ENCODE results near the gene GRAMD2B. TPM values are rescaled to one million over a fixed set of nuclear protein-coding genes. Genes with fewer than 3 reads are reported as not detected.

The GRAMD2B gene
- total and polyA plus RNA-seq, 4 donors: 8.5 to 19.4 (median 14.9) TPM

- Histone ChIP-seq H3K36me3 (ENCODE audit: control insufficient read depth in 4 of 4, insufficient read depth in 4 of 4, low read length in 4 of 4) (no peaks in the 10 kb centered on the region), H3K27me3 (ENCODE audit: control insufficient read depth in 3 of 3, insufficient read depth in 3 of 3, low read length in 2 of 3) (no peaks in the 10 kb centered on the region), H3K4me3 (no peak overlapping the region), H3K9ac (ENCODE audit: insufficient read depth in 1 of 2, low read length in 2 of 2) (no peak overlapping the region), H3K27ac (ENCODE audit: low read depth in 1 of 2, low read length in 1 of 2) (no peak overlapping the region), H3K4me1 (ENCODE audit: control insufficient read depth in 5 of 5, insufficient read depth in 5 of 5, low read length in 5 of 5) (peaks cover 0 to 21% (median 5%) of the 10 kb centered on the region in 5 donors), H3K9me3 (ENCODE audit: control insufficient read depth in 4 of 4, insufficient read depth in 3 of 4, low read length in 3 of 4) (peaks cover 0 to 4% (median 0%) of the 10 kb centered on the region in 4 donors)
- ATAC-seq (ENCODE audit: insufficient read depth, low FRiP score) (no peak), DNase-seq (no peak)
- WGBS, 2 donors: 82 to 90% methylated on average over 3 of the region's 3 CpGs
- TF ChIP-seq CTCF (IDR thresholded peaks at IDR 0.05; ENCODE audit: control extremely low read depth, extremely low read depth): no peak
Measured at GRCh38 chr5:126413856-126414255, 9.4 kb upstream of the GRAMD2B start.

- DNase-seq: peak; percentile 19 to 91 (median 78)
- Histone ChIP-seq H3K27me3 (ENCODE audit: control insufficient read depth in 3 of 3, insufficient read depth in 3 of 3, low read length in 2 of 3) (no peaks in the 10 kb centered on the region), H3K4me1 (ENCODE audit: control insufficient read depth in 5 of 5, insufficient read depth in 5 of 5, low read length in 5 of 5) (peaks cover 0 to 21% (median 5%) of the 10 kb centered on the region in 5 donors), H3K9ac (ENCODE audit: insufficient read depth in 1 of 2, low read length in 2 of 2) (no peak overlapping the region), H3K9me3 (ENCODE audit: control insufficient read depth in 4 of 4, insufficient read depth in 3 of 4, low read length in 3 of 4) (peaks cover 0 to 4% (median 0%) of the 10 kb centered on the region in 4 donors), H3K27ac (ENCODE audit: low read depth in 1 of 2, low read length in 1 of 2) (peak overlapping the region in 1 of 2 donors; percentile 60), H3K4me3 (no peak overlapping the region), H3K36me3 (ENCODE audit: control insufficient read depth in 4 of 4, insufficient read depth in 4 of 4, low read length in 4 of 4) (no peaks in the 10 kb centered on the region)
- WGBS, 2 donors: 54 to 70% methylated on average over 1 of the region's 1 CpG
- no peak for TF ChIP-seq CTCF (IDR thresholded peaks at IDR 0.05; ENCODE audit: control extremely low read depth, extremely low read depth)
- peak; percentile 34 for ATAC-seq (ENCODE audit: insufficient read depth, low FRiP score)
Measured at GRCh38 chr5:126414874-126415502, 8.2 kb upstream of the GRAMD2B start.

- H3K27me3 ChIP-seq (ENCODE audit: control insufficient read depth in 3 of 3, insufficient read depth in 3 of 3, low read length in 2 of 3): no peaks in the 10 kb centered on the region
- no peak overlapping the region for H3K27ac ChIP-seq (ENCODE audit: low read depth in 1 of 2, low read length in 1 of 2)
- H3K4me1 ChIP-seq (ENCODE audit: control insufficient read depth in 5 of 5, insufficient read depth in 5 of 5, low read length in 5 of 5): peaks cover 0 to 21% (median 5%) of the 10 kb centered on the region in 5 donors
- no peak overlapping the region for H3K9ac ChIP-seq (ENCODE audit: insufficient read depth in 1 of 2, low read length in 2 of 2)
- H3K4me3 ChIP-seq: no peak overlapping the region
- WGBS, 2 donors: 76 to 82% methylated on average over 4 of the region's 4 CpGs
- H3K36me3 ChIP-seq (ENCODE audit: control insufficient read depth in 4 of 4, insufficient read depth in 4 of 4, low read length in 4 of 4): no peaks in the 10 kb centered on the region
- TF ChIP-seq CTCF (IDR thresholded peaks at IDR 0.05; ENCODE audit: control extremely low read depth, extremely low read depth): no peak
- ATAC-seq (ENCODE audit: insufficient read depth, low FRiP score) (no peak), DNase-seq (no peak)
- peaks cover 0 to 4% (median 0%) of the 10 kb centered on the region in 4 donors for H3K9me3 ChIP-seq (ENCODE audit: control insufficient read depth in 4 of 4, insufficient read depth in 3 of 4, low read length in 3 of 4)
Measured at GRCh38 chr5:126415789-126416188, 7.4 kb upstream of the GRAMD2B start.
